GM11168 (cell line): ENCODE results near the gene ANKRD44.
"Not testable (repeated sequence)": the region's sequence is repeated elsewhere in the genome, so short reads cannot be mapped to it uniquely, and the experiment has no call there.

ENCODE experiments used
- in situ Hi-C: fragments of 300-500 bp; cut with MboI; formaldehyde crosslinking; loops from one replicate; pipeline ENCODE4 v1.12.0; 2022; ENCODE audit warnings: low sequenced_read_pairs; ENCODE audit not compliant: unreplicated experiment

ANKRD44 gene

DNA sequence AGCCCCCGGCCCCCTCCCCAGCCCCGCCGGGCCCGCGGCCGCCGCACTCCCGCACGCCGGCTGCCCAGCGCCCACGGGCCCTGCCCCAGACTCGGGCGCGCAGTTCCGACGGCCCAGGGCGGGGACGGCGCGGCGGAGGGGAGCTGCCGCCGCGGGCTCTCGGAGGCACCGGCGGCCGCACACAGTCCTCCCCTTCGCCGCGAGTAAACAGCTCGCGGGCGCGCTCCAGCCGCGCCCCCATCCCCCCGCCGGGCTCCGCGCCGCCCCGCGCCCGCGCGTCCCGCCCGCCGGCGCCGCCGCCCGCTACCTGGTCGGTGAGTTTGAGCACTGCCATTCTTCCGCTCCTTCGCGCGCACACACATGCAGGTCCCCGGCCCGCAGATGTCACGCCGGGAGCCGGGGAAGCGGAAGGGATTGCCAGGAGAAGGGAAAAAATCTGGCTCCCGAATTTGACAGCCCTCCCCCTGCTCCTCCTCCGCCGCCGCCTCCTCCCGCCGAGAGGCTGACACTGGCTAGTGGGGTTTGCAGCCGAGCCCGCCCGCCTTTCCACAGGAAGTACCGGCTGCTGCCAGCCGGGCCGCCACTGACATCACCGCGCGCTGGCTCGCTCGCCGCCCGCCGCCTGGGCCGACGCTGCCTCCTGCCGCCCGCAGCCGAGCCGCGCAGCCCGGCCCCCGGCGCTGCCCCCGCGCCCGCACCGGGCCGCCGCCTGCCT is at the start of gene ANKRD44:
TSS of gene ANKRD44 (minus strand) at position 510 of the 715 bp plus-strand sequence. CDS start at position 334, 176 bp downstream.
- in situ Hi-C loops: loop anchor here (5.0 kb wide), 1 partner anchor 118 kb away; no protein-coding TSS in a partner anchor

DNA sequence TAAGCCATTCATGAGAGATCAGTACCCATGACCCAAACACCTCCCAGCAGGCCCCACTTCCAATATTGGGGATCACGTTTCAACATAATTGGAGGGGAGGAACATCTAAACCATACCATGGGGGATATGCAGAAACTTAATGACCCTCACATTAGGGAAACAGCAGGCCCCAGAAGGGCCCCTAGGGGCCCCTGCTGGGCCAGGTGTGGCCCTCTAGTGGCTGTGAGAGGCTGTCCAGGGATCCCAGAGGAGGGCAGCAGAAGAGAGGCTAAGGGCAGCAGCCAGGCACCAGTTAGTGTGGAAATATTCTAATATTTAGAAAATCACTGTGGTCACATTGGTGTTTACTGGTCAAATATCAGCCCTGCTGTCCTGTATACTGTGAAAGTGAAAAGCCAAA is 49.3 kb upstream of the ANKRD44 start:
- in situ Hi-C loops: no loop called here

DNA sequence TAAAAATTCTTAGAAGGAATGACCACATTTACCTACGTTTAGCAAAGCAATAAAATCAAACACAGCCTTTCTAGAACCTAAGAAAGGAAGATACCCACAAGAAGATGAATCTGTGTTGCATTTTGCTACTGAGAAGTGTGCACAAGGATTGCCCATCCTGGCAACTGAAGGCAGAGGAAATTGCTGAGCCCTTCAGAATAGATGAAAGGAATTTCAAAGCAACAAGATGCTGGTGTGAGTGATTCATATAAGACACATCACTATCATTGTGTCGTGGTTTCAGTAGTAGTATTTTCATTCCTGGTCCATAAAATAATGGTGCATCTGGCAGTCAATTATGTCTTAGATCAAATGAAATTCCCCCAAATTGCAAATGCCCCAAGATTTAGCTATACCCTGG is 48.4 kb upstream of the ANKRD44 start:
- in situ Hi-C loops: no loop called here

DNA sequence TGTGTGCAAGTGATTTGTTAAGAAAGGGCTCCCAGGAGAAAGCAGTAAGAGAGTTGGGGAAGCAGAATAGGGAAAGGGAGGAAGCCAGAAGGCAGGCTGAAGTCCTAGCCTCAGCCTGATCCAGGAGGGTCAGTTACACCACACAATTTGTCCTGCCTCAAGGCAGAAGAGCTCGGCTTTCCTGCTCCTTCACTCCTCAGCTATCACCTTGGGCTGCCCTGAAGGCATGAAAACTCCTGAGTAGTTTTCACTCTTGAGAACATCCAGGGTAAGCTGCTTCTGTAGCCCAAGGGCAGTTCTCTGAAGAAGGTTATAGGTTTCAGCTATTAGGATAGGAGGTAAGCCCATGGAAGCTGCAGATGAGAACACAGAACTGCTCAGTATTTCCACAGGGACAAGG is 47.4 kb upstream of the ANKRD44 start:
- in situ Hi-C loops: no loop called here

DNA sequence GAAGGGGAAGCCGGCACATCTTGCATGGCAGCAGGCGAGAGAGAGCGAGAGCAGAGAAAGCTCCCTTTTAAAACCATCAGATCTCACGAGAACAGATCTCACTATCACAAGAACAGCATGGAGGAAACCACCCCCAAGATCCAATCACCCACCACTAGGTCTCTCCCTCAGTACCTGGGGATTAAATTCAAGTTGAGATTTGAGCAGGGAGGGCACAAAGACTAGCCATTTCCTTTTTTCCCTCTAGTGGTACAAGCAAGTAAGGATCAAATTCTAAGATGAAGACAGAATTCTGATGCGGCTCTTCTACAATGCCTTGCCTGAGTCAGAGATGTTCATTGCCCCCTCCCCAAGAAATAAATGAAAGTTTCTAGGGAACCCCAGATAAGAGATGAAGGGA is 45.6 kb upstream of the ANKRD44 start:
- in situ Hi-C loops: no loop called here

DNA sequence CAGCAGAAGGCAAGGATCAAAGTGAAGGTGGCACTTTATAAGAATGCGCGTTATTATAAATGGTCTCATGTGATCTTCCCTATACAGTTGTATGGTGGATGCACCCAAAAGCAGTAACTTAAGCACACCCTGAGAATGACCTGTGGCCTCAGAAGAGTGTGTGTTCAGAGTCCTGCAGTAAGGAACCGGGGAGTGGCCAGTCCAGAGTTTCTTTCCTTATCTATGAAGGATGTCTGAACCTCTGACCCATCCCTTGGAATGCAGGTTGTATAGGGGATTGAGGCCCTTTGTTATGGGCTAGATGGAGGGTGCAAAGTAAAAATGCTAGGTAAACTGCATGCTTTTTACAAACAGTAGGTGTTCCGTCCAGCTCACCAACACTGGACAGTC is 43.6 kb upstream of the ANKRD44 start:
- in situ Hi-C loops: no loop called here

DNA sequence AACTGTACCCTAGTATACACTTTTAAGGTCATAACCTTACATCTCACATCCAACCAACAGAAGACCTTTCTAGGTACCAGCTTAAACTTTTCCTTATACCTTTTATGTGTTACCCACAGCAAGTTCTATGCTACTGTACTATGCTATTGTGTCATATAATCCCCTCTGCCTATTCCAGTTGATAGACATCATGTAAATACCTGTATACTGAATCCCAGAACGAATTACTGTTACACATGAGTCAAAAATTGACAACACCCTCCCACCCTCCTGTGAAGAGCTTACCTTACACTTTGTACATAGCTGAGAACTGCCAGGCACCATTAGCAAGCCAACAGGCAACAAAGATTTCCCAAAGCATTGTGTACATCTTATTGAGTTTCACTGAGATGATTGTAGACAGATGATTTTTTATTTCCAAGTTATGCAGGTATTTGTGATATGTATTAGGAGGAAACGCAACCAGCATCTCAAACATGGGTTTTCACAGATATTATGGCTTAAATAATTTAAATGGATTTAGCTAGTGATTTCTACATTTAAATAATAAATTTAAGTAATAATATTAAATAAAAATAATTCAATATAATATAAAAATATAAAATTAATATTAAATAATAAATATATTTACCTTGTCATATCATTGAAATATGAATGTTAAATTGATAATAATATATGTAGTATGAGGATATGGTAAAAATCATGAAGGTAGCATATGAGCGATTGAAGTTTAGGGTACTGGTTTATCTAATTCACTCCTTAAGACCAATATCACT is 43.0 kb upstream of the ANKRD44 start:
- in situ Hi-C loops: no loop called here

DNA sequence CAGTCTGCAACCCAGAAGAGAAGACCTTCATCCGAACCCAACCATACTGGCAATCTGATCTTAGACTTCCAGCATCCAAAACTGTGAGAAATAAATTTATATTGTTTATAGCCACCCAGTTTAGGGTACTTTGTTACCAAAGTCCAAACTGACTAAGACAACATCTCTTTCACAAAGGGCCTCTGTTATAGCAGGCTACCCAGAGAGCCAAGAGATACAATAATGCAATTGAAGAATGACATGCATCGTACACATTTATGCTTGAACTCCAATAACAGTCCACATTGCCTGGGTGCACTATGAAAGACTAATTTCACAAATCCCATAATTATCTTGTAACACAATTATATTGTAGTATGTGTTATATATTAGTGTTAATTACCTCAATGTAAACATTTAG is 39.1 kb upstream of the ANKRD44 start:
- in situ Hi-C loops: no loop called here

DNA sequence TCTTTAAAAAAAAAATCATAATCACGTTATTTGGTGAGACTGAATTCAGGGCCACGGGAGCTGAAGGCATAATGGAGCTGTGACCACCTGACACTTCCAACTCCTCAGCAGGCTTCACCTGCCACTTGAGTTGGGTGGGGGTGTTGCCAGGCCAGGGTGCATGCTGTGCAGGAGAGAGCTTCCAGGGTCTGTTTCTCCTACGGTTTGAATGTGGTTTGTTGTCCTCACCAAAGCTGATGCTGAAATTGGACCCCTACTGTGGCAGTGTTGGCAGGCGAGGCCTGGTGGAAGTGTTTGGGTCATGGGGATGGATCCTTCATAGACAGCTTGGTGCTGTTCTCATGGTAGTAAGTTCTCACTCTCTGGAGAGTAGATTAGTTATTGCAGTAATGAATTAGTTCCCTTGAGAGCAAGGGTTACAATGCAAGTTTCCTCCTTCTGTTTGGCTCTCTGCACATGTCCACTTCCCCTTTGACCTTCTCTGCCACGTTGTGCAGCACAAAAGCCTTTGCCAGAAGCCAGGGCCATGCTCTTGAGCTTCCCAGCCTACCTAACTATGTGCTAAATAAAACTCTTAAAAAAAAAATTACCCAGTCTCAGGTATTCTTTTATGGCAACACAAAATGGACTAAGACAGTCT is 38.3 kb upstream of the ANKRD44 start:
- in situ Hi-C loops: no loop called here

DNA sequence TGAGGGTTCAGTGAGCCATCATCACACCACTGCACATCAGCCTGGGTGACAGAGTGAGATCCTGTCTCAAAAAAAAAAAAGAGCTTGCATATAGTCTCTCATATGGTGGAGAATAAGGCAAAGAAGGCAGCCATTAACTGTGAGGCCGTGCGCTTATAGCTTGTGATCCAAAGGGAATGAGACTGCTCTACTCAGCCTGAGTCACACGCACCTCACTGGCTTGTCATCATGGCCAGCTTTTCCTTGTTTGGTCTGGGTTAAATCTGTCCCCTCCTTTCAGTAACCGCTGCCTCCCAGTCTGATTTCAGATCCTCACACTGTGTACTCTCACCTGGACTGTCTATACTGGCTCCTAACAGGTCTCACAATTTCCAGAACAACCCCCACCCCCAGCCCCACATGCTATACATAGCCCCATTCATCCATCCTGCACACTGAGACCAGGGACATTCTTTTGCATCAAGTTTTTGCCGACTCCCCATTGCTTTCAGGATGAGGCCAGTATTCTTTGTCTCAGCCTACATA is 35.3 kb upstream of the ANKRD44 start:
- in situ Hi-C loops: no loop called here

DNA sequence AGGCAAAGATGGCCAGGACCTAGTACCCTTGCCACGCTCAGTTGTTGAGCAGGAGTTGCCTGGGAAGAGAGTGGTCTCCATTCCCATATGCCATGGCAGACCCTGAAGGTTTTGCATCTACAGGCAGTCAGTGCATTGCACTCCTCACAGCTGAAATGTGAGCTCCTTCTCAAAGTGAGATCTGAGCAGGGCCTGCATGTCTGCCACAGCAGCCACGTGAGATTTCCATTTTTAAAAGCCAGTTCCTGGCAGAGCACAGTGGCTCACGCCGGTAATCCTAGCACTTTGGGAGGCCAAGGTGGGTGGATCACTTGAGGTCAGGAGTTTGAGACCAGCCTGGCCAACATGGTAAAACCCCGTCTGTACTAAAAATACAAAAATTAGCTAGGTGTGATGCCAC is 33.4 kb upstream of the ANKRD44 start:
- in situ Hi-C loops: not testable (repeated sequence)

DNA sequence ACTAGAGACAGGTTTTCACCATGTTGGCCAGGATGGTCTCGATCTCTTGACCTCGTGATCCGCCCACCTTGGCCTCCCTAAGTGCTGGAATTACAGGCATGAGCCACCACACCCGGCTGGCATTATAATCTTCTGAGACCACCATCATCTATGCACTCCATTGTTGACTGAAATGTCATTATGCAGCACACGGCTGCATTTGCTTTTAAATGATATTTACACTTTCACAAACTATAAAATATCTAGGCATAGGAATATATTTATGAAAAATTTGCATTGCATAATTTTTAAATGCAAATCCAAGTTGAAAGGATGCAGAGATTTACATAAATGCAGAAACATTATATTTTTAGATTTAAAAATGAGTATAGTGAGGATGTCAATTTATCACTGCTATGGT is 30.0 kb upstream of the ANKRD44 start:
- in situ Hi-C loops: no loop called here

DNA sequence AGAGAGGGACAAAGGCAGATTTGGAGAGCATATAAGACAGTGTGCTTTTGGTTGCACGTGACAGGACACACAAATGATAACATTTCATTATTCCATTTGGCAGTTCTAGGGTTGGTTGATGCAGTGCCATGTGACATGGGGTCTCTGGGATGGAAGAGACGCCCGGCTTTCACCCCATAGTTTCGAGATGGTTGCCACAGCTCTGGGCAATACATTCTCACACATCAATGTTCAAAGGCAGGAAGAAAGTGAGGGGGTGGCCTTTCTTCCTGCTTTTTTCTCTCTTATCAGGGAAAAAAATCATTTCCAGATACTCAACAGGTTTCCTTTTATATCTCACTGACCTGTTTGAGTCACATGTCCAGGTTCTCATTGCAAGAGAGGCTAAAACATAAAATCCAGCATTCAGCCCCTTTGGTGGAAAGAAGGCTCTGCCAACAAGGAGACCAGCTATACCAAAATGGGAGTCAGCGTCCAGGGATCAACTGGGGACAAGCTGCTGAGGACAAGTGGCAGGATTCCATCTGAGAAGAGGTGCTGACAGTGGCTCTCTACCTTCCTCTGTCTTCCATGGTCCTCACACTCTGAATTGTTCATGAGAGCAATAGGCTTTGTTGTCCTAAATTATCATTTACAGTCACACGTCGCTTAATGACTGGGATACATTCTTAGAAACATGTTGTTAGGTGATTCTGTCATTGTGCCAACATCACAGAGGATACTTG is 29.1 kb upstream of the ANKRD44 start:
- in situ Hi-C loops: no loop called here

DNA sequence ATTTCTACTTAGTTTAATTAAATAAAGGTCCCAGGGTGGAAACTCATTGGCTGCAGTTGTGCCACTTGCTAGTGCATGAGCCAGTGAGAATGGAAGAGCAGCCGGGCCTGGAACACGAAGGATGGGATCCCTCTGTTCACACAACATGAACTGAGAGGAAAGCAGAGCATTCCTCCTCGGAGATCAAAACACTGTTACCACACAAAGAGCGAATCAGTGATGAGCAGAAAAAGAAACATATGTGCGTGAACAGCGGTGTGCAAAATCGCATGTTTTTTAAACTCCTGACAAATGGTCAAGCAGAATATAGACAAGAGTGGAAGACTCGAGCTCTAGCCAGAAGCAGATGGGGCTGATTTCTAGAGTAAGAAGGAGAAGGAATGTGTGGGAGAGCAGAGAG is 28.4 kb upstream of the ANKRD44 start:
- in situ Hi-C loops: no loop called here

DNA sequence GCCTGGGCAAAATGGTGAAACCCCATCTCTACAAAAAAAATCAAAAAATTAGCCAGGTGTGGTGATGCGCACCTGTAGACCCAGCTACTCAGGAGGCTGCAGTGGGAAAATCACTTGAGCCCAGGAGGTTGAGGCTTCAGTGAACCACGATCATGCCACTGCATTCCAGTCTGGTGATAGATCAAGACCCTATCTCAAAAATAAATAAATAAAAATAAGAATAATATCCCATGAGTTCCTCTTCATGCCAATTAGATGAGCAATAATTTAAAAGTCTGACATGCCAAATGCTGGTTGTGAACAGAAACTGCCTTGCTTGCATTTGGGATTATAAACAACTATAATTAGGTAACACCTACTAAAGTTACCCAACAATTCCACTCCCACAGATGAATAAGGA is 22.1 kb upstream of the ANKRD44 start:
- in situ Hi-C loops: no loop called here

DNA sequence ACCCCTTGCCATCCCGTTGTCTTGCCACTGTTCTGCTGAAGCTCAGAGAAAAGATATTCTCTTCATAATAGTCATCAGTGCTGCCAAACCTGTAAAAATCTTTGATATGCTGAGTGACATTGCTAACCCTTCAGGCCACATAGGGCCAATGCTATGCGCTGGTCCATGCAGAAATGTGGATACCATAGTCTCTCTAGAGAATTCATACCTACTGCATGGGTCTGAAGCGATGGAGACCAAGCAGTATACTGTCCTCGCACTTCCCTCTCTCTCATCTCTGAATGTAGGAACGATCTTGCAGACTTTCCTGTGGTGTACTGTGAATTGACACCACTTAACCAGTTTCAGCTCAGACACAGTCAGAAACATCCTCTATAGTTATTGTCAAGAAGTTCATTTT is 17.9 kb upstream of the ANKRD44 start:
- in situ Hi-C loops: no loop called here

DNA sequence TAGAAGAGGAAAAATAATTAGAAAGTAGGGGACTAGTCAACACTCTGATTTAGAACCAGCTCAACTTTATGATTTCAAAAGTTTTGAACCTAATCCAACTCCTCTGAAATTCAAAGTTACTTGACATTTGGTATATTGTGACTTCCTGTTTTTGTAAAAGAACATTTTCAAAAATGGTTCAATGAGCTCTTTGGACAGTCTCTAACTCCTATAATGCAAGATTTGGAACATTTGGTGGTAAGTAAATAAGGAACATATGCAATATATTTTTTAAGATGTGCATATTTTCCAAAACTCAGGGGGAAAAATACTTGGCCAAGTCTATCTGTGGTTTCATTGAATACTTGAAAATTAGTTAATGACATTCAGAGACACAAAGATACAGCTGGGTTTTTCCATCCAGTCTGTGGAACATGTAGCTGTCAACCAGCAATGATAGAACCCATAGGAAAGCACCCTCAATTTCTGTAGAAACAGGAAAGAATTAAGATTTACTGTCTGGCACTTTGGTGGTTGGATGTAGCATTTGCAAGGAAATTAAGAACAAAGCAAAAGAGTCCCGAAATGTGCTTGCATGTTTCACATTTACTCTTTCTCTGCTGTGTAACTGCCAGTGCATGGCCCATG is 17.0 kb upstream of the ANKRD44 start:
- in situ Hi-C loops: no loop called here

DNA sequence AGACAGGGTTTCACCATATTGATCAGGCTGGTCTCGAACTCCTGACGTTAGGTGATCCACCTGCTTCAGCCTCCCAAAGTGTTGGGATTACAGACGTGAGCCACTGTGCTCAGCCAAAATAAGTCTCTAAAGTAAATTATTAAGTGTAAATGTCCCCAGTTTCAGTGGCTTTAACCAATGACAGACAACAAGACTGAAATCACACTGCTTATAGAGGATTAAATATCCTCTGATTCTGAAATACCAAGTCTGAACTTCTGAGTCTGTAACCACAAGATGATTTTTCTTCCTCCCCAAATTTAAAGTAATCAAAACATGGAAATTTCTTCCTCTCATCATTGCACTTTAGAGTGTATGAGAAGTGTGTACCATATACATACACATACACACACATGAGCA is 16.5 kb upstream of the ANKRD44 start:
- in situ Hi-C loops: no loop called here

DNA sequence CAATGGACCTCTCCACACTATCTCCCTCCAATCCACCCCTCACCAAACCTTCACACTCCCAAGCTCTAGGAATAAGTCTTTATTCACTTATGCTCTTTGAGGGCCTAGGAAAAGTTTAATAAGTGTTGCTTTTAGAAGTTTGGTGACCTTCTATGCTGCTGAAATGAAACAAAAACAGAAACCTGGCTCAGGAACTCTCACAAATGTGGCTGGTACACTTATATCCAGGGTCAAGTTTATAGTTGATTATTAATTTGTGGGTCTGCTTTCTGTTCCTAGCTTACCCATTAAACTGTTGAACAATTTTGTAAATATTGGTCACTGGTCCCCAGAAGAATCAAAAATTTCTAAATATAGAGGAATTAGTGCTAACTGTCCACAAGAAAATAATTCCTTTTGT is 14.2 kb upstream of the ANKRD44 start:
- in situ Hi-C loops: no loop called here
